GM21825 (cell line): ENCODE data around the gene TECPR2.
"Not testable (repeated sequence)": the region's sequence is repeated elsewhere in the genome, so short reads cannot be mapped to it uniquely, and the experiment has no call there.

Experiments
- ATAC-seq: cut with Tn5 transposase; IDR thresholded peaks from one replicate; pipeline ENCODE4 v1.9.1; 2021; ENCODE audit warnings: mild to moderate bottlenecking, moderate library complexity; ENCODE audit not compliant: unreplicated experiment

TECPR2 gene

DNA sequence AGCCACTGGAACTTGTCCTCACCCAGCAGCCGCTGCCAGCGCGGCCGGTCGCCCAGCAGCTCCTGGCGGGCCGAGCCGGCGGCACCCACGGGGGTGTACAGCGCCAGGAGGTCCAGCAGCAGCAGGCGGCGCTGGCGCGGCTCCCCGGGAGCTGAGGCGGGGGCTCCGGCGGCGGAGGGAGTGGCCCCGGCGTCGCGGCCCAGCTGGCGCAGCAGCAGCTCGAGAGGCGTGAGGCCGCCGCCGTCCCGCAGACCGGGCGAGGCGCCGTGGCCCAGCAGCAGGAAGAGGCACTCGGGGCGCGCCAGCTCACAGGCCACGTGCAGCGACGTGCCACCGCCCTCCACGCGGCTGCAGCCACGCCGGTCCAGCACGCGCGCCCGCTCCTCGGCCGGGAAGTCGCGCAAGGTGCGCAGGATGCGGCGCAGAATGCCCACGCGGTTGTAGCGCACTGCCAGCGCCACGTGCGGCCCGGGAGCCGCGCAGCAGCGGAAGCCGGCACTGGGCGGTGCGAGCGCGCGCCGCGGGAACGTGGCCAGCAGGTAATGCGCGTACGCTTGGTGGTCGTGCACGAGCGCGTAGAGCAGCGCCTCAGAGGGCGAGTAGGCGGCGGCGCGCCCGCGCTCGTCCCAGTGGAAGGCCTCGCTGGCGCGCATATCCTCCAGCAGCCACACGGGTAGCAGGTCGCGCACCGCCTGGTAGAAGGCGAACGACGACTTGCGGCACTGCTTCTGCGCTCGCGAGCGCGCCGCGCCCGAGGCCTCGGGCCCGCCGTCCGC is 144.5 kb downstream of the TECPR2 start:
- ATAC-seq: no peak

DNA sequence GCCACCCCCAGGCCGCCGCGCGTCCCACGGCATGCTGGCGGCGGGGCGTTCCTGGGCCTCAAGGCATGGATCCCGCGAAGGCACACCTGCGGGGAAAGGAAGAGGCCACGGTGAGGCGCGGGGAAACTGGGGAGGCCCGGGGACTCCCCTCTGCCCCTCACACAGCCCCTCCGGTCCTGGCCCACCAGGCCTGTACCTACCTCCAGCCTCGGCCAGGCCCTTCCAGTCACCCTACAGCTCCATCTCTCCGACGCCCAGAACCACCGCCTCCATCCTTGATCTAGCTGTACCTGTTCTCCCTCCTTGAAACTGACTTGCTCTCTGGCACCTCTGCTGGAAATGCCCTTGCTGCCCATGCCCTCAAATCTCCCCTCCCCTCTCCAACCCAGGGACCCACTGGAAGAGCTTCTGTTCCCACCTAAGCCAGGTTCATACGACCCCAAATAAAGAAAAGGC is 145.1 kb downstream of the TECPR2 start:
- ATAC-seq: no peak

DNA sequence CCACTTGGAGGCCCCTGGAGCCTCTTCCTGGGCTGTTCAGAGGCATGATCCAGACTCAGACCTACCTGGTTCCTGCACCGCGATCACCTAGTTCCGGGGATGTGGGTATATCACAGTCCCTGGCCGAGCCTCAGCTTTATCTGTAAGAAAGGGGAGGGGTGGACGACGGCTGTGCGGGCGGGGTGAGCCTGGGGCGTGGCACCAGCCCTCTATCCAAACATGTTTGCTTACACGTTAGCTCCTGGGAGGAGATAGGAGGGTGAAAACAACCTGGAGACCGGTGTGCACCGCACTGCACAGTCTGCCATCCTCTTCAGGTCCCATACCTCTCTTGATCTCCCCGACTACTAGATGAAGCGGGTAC is 145.7 kb downstream of the TECPR2 start:
- ATAC-seq: no peak

DNA sequence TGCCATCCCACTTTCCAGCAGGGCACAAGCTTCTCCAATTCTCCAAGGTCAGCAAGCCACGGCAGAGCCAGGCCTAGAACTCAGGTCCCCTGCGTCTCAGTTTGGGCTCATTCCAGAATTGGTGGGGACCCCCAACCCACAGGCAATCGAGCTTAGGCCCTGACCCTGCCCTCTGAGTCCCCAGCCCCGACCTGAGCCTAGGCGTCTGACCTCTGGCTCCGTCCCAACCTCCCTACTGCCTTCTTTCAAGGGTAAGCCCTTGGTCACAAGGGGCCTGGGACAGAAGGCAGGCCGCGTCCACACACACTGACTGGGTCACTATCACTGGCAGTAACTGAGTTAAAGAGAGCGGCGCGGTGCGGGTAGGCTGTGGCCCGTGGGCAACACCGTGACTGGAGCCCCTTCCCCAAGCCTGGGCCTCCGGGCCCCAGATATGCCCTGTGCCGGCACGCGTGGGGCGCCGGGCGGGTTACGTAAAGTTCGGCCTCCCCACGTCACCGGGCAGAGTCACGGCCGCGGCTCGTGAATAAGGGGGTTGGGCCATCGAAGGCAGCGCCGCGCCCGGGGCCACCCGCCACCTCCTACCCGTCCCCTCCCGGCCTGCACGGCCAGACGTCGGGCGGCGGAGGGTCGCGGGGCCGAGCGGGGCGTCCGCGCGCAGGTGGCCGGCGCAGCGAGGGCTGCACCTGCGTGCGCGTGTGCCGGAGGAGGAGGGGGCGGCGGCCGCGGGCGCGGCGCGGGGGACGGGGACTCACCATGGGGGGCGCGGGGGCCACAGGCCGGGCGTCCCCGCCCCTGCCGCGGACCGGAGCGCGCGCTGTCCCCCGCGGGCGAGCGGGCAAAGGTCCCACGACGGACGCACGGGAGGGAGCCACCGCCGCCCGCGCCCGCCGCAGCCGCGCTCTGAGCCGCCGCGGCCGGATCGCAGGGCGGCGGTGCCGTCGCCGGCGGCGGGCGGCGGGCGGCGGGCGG is 146.3 kb downstream of the TECPR2 start:
- no peak for ATAC-seq

DNA sequence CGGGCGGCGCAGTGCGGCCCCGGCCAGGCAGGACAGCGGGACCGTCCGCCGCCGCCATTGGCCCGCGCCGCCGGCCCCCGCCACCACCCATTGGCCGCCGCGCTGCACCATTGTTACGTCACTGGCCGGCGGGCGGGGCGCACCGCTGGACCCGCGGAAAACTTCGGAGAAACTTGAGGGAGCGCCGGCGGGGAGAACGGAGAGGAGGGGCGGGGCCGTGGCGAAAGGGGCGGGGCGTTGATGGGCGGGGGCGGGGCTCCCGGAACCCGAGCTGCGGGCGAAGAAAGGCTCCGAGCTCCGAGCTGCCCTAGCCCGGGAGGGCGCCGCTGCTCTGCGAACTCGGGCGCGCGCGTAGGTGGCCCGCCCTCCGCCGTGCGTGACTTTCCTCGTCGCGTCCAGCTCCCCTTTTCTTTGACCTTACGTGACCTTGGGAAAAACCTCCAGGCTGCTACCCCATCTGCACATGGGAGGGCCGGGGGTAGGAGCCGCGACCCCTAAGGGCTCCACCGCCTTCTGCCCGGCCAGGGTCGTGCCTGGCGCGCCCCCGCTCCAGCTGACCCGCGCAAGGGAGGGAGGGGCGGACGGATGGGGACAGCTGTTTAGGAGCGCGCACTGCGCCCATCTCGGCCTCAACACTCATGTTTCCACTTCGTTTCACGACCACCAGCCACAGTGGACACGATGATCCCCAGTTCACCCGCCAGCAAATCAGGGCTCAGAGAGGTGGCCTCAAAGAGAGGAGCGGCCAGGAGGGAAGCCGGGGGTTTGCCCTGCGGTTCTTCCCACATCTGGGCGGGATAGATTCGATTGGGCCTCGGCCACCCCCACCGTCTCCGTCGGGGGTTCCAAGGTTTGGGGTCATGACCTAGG is 147.2 kb downstream of the TECPR2 start, which contains the start of gene ANKRD9:
Gene ANKRD9, minus strand, starts transcription at position 31 of the 870 bp plus-strand sequence. CDS start 1,887 bp downstream, outside the sequence.
- peak; percentile 73 for ATAC-seq

DNA sequence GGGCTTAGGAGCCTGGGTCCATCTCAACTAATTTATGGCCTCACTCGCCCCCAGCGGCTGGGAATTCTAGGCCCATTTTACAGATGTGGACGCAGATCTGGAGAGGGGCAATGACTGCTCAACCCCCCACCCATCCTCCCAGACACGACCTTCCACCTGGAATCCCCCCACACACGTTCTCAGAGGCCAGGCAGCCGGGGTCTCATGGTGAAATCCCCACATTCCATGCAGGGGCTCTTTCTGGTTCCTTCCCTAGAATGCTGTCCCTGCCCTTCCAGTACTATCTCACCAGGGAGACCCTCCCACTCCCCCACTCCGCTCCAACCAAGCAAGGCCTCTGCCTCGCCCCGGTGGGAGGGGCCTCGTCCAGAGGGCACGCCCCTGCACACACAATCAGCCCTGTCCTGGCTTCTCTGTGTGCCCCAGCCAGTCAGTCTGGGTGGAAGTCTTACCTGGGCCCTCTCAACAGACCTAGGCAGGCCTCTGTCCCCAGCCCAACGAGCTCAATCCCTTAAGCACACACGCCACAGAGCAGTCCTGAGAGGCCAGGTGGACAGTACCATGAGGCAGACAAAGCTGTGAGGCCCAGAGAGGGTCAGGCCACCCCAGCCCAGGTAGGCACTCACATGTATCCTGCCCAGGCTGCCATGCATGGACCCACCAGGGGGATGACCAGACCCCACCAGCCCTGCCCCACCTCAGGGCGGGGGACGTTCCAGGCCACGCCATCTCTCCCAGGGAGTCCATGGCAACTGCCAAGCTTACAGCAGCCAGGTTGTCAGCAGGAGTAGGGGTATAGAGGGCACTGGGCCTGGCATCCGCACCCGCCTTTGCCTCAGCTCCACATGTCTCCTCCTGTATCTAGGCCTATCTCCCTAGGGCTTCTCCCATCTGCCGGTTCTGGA is 148.1 kb downstream of the TECPR2 start:
- no peak for ATAC-seq

DNA sequence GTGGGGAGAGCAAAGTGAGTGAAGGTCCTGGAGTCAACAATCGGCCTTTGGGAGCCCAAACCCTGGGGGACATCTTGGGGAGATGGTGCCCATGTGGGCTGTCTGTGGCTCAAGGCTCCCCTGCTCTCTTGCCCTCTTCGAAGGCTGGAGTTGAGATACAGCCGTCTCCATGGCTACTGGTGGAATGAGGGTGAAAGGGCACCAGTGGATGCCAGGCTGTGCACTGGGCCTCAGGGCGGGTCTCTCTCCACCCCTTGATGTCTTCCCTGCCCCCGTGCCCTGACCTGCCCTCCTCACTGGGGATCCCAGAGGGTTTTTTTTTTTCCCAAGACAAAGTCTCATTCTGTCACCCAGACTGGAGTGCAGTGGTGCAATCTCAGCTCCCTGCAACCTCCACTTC is 148.8 kb downstream of the TECPR2 start:
- ATAC-seq: no peak

DNA sequence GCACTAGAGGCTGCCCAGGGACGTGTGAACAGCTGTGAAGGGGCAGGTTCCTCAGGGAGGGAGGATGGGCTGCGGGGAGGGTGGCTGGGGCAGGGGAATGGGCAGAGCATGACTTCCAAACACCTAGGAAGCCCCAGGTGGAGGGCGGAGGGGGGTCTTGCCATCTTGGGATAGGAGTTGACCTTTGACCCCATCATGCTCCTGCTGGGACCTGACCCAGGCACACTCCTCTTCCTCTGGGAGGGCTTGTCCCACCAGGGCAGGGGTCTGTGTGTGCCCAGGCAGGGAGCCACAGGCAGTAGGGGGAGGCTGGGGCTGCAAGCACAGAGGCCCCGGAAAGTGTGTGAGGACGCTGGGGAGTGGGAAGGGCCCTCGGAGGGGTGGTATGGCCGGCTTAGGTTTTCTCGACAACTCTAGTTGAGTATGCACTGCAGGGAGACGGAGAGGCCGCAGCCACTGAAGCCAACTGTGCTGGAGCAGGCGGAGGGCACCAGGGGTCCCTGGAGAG is 150.1 kb downstream of the TECPR2 start:
- ATAC-seq: no peak

DNA sequence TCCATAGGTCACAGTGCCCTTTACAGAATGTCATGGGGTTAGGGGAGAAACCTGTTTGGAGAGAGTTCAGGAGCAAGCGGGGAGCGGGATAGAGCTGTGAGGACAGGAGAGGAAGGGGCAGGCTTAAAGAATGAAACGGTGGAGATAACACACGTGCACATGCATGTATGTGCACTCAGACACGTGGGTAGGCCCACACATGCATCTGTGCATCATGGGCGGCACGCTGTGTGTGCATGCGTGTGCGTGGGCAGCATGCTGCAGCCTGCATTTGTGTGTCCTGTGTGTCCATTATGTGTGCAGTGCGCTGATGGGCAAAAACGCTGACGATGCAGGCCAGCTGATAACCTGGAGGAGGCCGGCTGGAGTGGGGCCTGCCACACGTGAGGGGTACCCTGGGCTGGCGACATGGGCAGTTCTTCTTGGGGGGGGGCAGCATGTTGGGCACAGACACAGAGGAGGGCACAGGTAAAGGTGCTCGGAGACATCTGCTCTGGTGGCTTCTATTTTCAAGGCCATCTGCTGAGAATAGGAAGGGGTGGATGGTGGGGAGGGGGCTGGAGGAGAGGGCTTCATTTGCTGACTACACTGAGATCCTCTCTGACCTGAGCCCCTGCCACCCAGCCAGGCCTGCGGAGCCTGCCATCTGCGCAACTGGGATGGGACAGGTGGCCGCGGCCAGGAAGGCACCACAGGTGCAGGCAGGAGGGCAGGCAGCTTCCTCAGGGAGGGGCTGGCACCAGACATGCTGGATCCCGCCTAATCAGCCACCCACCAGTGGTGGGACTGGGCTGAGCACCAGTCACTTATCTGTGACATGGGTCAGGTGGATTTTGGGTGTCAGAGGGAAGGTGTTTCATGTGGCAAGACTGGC is 151.4 kb downstream of the TECPR2 start:
- no peak for ATAC-seq

DNA sequence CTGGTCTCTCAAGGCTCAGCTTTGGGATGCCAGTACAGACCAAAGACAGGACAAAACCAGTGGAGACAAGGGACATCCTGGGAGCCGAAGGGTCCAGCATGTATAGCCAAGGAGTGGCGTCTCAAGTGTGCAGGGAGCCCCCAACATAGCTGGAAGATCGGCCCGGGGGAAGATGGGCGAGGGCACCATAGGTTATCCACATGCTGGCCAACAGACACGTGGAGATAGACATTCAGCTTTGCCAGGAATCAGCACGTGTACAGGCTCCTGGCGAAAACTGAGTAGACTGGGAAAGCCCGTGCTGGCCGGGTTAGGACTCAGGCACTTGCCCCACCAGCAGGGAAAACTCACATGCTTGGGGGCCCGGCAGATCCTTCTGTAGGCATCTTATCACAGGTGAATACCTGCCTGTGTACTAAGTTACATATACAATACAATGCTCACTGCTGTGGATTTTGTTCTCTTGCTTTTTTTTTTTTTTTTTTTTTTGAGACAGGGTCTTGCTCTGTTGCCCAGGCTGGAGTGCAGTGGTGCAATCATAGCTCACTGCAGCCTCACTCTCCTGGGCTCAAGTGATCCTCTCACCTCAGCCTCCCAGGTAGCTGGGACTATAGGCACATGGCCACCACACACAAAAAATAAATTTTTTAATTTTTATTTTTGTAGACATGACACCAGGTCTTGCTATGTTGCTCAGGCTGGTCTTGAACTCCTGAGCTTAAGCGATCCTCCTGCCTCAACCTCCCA is 152.4 kb downstream of the TECPR2 start:
- ATAC-seq: no peak

DNA sequence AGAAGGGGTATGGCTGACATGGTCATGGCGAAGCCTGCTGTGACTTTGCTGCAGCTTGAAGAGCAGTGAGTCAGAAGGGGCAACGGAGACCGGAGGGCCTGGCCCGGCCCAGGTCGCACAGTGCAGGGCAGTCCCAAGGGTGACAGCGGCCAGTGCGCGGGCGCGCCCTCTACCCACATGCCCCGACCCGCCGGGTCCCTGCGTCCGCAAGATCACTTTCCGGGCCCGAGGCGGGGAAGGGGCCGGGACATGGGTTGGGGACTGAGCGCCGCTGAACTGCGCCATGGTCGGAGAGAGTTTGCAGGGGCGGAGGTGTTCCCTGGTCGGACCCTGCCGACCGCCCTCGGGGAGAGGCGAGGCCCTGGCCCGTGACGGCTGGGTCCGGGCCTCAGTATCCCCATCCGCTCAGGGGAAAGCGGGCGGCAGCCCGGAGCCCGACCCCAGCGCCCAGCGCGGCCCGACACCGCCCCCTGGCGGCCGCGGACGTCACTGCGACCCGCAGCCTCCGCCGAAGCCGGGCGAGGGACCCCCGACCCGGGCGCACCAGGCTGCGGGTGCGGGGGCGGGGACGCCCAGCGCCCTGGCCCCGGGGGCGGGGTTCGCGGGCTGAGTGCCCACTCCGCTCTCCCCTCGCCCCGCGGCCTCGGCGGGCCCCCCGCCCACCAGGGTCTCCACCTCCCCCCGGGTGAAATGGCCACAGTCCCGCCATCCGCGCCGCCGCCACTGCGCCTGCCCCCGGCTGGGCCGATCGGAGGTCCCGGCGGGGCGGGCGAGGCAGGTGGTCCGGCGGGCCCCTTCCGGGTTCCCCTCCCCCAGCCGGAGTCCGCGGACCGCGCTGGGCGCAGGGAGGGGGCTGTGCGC is 154.0 kb downstream of the TECPR2 start:
- peak; percentile 77 for ATAC-seq

DNA sequence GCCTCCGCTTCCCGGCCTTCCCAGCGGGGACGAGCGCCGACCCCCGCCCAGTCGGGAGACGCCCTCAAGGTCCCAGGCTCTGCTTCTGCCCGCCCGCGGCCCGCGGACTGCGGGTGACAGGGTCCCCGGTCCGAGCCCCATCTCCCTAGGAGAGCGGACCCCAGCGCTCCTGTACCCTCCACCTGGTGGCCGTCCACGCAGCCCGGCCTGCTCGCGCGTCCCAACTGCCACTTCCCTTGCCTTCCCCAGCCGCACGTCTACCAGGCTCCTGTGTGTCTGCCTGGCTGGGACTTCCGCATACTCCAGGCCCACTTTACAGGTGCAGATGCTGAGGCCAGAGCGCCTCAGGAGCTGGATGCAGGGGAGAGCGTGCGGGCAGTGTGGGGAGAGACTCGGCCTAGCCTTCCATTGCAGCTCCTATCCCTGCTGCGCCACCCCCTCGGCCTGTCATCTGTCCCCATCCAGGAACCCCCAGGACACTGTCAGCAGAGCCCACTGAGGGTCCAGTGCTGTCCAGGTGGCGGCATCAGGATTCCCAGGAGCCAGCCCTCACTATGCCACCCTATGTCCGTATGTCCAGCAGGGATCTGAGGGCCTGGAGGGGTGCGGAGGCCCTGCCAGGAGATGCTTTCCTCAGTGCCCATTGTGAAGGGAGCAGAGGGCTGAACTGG is 154.8 kb downstream of the TECPR2 start:
- ATAC-seq: no peak

DNA sequence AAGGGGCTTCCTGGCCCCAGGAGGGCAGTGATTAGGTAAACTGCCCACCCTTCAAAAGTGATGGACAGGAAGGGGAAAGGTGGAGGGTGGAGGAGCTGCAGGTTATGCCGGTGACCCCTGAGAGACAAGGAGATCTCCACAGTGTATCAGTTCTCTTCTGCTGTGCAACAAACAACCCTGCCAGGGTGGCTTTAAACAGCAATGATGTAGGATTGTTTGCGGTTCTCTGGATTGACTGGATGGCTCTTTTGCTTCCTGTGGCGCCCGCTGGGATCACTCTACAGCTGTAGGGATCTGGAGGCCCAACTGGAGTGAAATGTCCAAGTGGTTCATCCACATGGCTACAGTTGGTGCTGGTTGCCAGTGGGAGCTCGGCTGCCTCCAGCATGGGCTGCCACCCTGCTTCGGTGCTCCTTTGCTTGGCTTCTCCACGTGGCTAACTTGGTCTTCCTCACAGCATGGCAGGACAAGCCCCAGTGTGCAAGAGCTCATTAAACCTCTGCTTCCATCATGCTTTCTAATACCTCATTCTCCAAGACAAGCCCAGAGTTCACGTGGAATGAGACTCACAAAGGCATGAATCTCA is 155.4 kb downstream of the TECPR2 start:
- ATAC-seq: no peak

DNA sequence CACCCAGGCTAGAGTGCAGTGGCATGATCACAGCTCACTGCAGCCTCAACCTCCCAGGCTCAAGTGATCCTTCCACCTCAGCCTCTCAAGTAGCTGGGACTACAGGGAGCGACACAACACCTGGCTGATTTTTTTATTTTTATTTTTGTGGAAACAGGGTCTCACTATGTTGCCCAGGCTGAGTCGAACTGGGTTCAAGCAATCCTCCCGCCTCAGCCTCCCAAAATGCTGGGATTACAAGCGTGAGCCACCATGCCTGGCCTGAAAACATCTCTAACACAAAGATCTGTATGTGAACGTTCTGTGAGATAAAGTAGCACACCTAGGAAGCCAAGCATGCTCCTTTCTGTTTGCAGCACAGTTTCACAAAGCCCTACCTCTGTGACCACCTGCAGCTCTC is 157.0 kb downstream of the TECPR2 start:
- ATAC-seq: not testable (repeated sequence)

DNA sequence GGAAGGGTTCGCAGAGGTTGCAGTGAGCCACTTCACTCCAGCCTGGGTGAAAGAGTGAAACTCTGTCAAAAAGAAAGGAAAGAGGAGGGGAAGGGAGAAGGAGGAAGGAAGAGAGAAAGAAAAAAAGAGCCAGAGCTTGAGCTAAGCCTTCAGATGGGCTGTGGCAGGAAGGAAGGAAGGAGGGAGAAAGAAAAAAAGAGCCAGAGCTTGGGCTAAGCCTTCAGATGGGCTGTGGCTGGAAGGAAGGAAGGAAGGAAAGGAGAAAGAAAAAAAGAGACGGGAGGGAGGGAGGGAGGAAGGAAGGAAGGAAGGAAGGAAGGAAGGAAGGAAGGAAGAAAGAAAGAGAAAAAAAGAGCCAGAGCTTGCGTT is 160.4 kb downstream of the TECPR2 start:
- no peak for ATAC-seq
